Measurements from ENCODE around the gene PNMT. TPM values are rescaled to one million over a fixed set of nuclear protein-coding genes. Genes with fewer than 3 reads are reported as not detected.
"Not testable (repeated sequence)": the region's sequence is repeated elsewhere in the genome, so short reads cannot be mapped to it uniquely, and the experiment has no call there.

Gene PNMT
- polyA plus RNA-seq, 4 donors: 1.4 to 7.8 (median 4.9) TPM

- no peaks in the 10 kb centered on the region for H3K27me3 ChIP-seq (ENCODE audit: control insufficient read depth in 3 of 3, insufficient read depth in 3 of 3, low read length in 3 of 3)
- WGBS, 3 donors: 84 to 85% (median 85%) methylated on average over 14 of the region's 14 CpGs
- no peak for DNase-seq
- H3K36me3 ChIP-seq (ENCODE audit: control insufficient read depth in 3 of 3, insufficient read depth in 2 of 3, low read depth in 1 of 3, low read length in 3 of 3): peaks cover 10 to 95% (median 11%) of the 10 kb centered on the region in 3 donors
- no peak overlapping the region for H3K4me3 ChIP-seq (ENCODE audit: low read depth in 1 of 3, low read length in 3 of 3)
- H3K27ac ChIP-seq (ENCODE audit: low read depth in 1 of 3, low read length in 2 of 3): no peak overlapping the region
- H3K4me1 ChIP-seq (ENCODE audit: control insufficient read depth in 3 of 3, insufficient read depth in 2 of 3, low read depth in 1 of 3, low read length in 2 of 3): peaks cover 6 to 22% (median 10%) of the 10 kb centered on the region in 3 donors
- no peaks in the 10 kb centered on the region for H3K9me3 ChIP-seq (ENCODE audit: control insufficient read depth in 2 of 2, insufficient read depth in 1 of 2, low read depth in 1 of 2, low read length in 1 of 2)
- no peak for FAIRE-seq
These were observed 41.2 kb downstream of the PNMT start for GRCh38 chr17:39709319-39709997.

- Histone ChIP-seq H3K4me3 (ENCODE audit: low read depth in 1 of 3, low read length in 3 of 3) (no peak overlapping the region), H3K27ac (ENCODE audit: low read depth in 1 of 3, low read length in 2 of 3) (no peak overlapping the region), H3K4me1 (ENCODE audit: control insufficient read depth in 3 of 3, insufficient read depth in 2 of 3, low read depth in 1 of 3, low read length in 2 of 3) (peaks cover 3 to 15% (median 3%) of the 10 kb centered on the region in 3 donors), H3K9me3 (ENCODE audit: control insufficient read depth in 2 of 2, insufficient read depth in 1 of 2, low read depth in 1 of 2, low read length in 1 of 2) (no peaks in the 10 kb centered on the region), H3K36me3 (ENCODE audit: control insufficient read depth in 3 of 3, insufficient read depth in 2 of 3, low read depth in 1 of 3, low read length in 3 of 3) (peaks cover 10 to 94% (median 15%) of the 10 kb centered on the region in 3 donors), H3K27me3 (ENCODE audit: control insufficient read depth in 3 of 3, insufficient read depth in 3 of 3, low read length in 3 of 3) (no peaks in the 10 kb centered on the region)
- no peak for FAIRE-seq
- no peak for DNase-seq
- WGBS, 3 donors: 85 to 88% (median 85%) methylated on average over 19 to 20 of the region's 20 CpGs
These were observed 42.0 kb downstream of the PNMT start for GRCh38 chr17:39709998-39710964.

- H3K27ac ChIP-seq (ENCODE audit: low read depth in 1 of 3, low read length in 2 of 3); DNase-seq; H3K9me3 ChIP-seq (ENCODE audit: control insufficient read depth in 2 of 2, insufficient read depth in 1 of 2, low read depth in 1 of 2, low read length in 1 of 2); H3K4me3 ChIP-seq (ENCODE audit: low read depth in 1 of 3, low read length in 3 of 3); FAIRE-seq; H3K27me3 ChIP-seq (ENCODE audit: control insufficient read depth in 3 of 3, insufficient read depth in 3 of 3, low read length in 3 of 3); H3K4me1 ChIP-seq (ENCODE audit: control insufficient read depth in 3 of 3, insufficient read depth in 2 of 3, low read depth in 1 of 3, low read length in 2 of 3): not testable (repeated sequence)
- peaks cover 10 to 94% (median 19%) of the 10 kb centered on the region in 3 donors for H3K36me3 ChIP-seq (ENCODE audit: control insufficient read depth in 3 of 3, insufficient read depth in 2 of 3, low read depth in 1 of 3, low read length in 3 of 3)
- 87 to 90% (median 89%) methylated on average over 11 of the region's 11 CpGs for WGBS, 3 donors
These were observed 42.8 kb downstream of the PNMT start for GRCh38 chr17:39711071-39711470.

GRCh38 chr17:39711851-39712250, 43.6 kb downstream of the PNMT start:
- no peak for DNase-seq
- Histone ChIP-seq H3K9me3 (ENCODE audit: control insufficient read depth in 2 of 2, insufficient read depth in 1 of 2, low read depth in 1 of 2, low read length in 1 of 2) (no peaks in the 10 kb centered on the region), H3K4me1 (ENCODE audit: control insufficient read depth in 3 of 3, insufficient read depth in 2 of 3, low read depth in 1 of 3, low read length in 2 of 3) (peaks cover 0 to 1% (median 0%) of the 10 kb centered on the region in 3 donors), H3K36me3 (ENCODE audit: control insufficient read depth in 3 of 3, insufficient read depth in 2 of 3, low read depth in 1 of 3, low read length in 3 of 3) (peaks cover 10 to 94% (median 19%) of the 10 kb centered on the region in 3 donors), H3K27ac (ENCODE audit: low read depth in 1 of 3, low read length in 2 of 3) (no peak overlapping the region), H3K4me3 (ENCODE audit: low read depth in 1 of 3, low read length in 3 of 3) (no peak overlapping the region), H3K27me3 (ENCODE audit: control insufficient read depth in 3 of 3, insufficient read depth in 3 of 3, low read length in 3 of 3) (no peaks in the 10 kb centered on the region)
- 90 to 92% (median 90%) methylated on average over 9 to 10 of the region's 10 CpGs for WGBS, 3 donors
- no peak for FAIRE-seq

- no peak overlapping the region for H3K4me3 ChIP-seq (ENCODE audit: low read depth in 1 of 3, low read length in 3 of 3)
- no peaks in the 10 kb centered on the region for H3K27me3 ChIP-seq (ENCODE audit: control insufficient read depth in 3 of 3, insufficient read depth in 3 of 3, low read length in 3 of 3)
- 85 to 97% (median 92%) methylated on average over 4 of the region's 4 CpGs for WGBS, 3 donors
- DNase-seq (no peak), FAIRE-seq (no peak)
- H3K27ac ChIP-seq (ENCODE audit: low read depth in 1 of 3, low read length in 2 of 3): no peak overlapping the region
- peaks cover 10 to 90% (median 18%) of the 10 kb centered on the region in 3 donors for H3K36me3 ChIP-seq (ENCODE audit: control insufficient read depth in 3 of 3, insufficient read depth in 2 of 3, low read depth in 1 of 3, low read length in 3 of 3)
- H3K4me1 ChIP-seq (ENCODE audit: control insufficient read depth in 3 of 3, insufficient read depth in 2 of 3, low read depth in 1 of 3, low read length in 2 of 3): no peaks in the 10 kb centered on the region
- no peaks in the 10 kb centered on the region for H3K9me3 ChIP-seq (ENCODE audit: control insufficient read depth in 2 of 2, insufficient read depth in 1 of 2, low read depth in 1 of 2, low read length in 1 of 2)
These were observed 46.0 kb downstream of the PNMT start for GRCh38 chr17:39714234-39714633.

- no peak for DNase-seq
- no peaks in the 10 kb centered on the region for H3K27me3 ChIP-seq (ENCODE audit: control insufficient read depth in 3 of 3, insufficient read depth in 3 of 3, low read length in 3 of 3)
- H3K36me3 ChIP-seq (ENCODE audit: control insufficient read depth in 3 of 3, insufficient read depth in 2 of 3, low read depth in 1 of 3, low read length in 3 of 3): peaks cover 9 to 90% (median 17%) of the 10 kb centered on the region in 3 donors
- H3K4me3 ChIP-seq (ENCODE audit: low read depth in 1 of 3, low read length in 3 of 3): no peak overlapping the region
- H3K27ac ChIP-seq (ENCODE audit: low read depth in 1 of 3, low read length in 2 of 3): no peak overlapping the region
- no peaks in the 10 kb centered on the region for H3K4me1 ChIP-seq (ENCODE audit: control insufficient read depth in 3 of 3, insufficient read depth in 2 of 3, low read depth in 1 of 3, low read length in 2 of 3)
- 92 to 93% (median 93%) methylated on average over 16 to 18 of the region's 18 CpGs for WGBS, 3 donors
- H3K9me3 ChIP-seq (ENCODE audit: control insufficient read depth in 2 of 2, insufficient read depth in 1 of 2, low read depth in 1 of 2, low read length in 1 of 2): no peaks in the 10 kb centered on the region
- FAIRE-seq: no peak
These were observed 47.3 kb downstream of the PNMT start for GRCh38 chr17:39715375-39716072.

- Histone ChIP-seq H3K27ac (ENCODE audit: low read depth in 1 of 3, low read length in 2 of 3) (peak overlapping the region in 1 of 3 donors; percentile 12), H3K4me3 (ENCODE audit: low read depth in 1 of 3, low read length in 3 of 3) (no peak overlapping the region), H3K27me3 (ENCODE audit: control insufficient read depth in 3 of 3, insufficient read depth in 3 of 3, low read length in 3 of 3) (no peaks in the 10 kb centered on the region), H3K36me3 (ENCODE audit: control insufficient read depth in 3 of 3, insufficient read depth in 2 of 3, low read depth in 1 of 3, low read length in 3 of 3) (peaks cover 7 to 90% (median 17%) of the 10 kb centered on the region in 3 donors), H3K9me3 (ENCODE audit: control insufficient read depth in 2 of 2, insufficient read depth in 1 of 2, low read depth in 1 of 2, low read length in 1 of 2) (no peaks in the 10 kb centered on the region), H3K4me1 (ENCODE audit: control insufficient read depth in 3 of 3, insufficient read depth in 2 of 3, low read depth in 1 of 3, low read length in 2 of 3) (no peaks in the 10 kb centered on the region)
- 75 to 90% (median 80%) methylated on average over 15 of the region's 15 CpGs for WGBS, 3 donors
- DNase-seq (no peak), FAIRE-seq (no peak)
These were observed 48.0 kb downstream of the PNMT start for GRCh38 chr17:39716073-39716818.

Data from small intestine (tissue), 7 donors.